ENCODE measurements around the gene ARMCX1. TPM values are rescaled to one million over a fixed set of nuclear protein-coding genes. Genes with fewer than 3 reads are reported as not detected.

The ARMCX1 gene
- total and polyA plus RNA-seq, 10 donors = 5.2 to 22.8 (median 14.9) TPM

GRCh38 chrX:101602077-101602476 lies 51.7 kb downstream of the ARMCX1 start:
- Histone ChIP-seq H3K27me3 (replicated peaks in 1 of 7) (peaks cover 0 to 2% (median 0%) of the 10 kb centered on the region in 7 donors), H3K9me3 (no peaks in the 10 kb centered on the region), H3K27ac (no peak overlapping the region), H3K36me3 (no peaks in the 10 kb centered on the region), H3K4me3 (no peak overlapping the region), H3K4me1 (no peaks in the 10 kb centered on the region)
- TF ChIP-seq POLR2A (IDR thresholded peaks at IDR 0.05) (no peak), CTCF (IDR thresholded peaks at IDR 0.05 in 8 of 11, conservative IDR thresholded peaks at IDR 0.05 in 3 of 11) (no peak), POLR2AphosphoS5 (IDR thresholded peaks at IDR 0.05) (no peak)
- WGBS, 5 donors = 58 to 90% (median 77%) methylated on average over 2 to 7 of the region's 7 CpGs
- intact Hi-C loops (cut with DNase I; ENCODE audit: low total_unique reads) = no loop called here
- DNase-seq = no peak

Other genes with a start within 250 kb of the ARMCX1 start
- 10 to 100 TPM in 3 of 7 donors, 1 to 10 TPM in 4; 3.7 to 12.3 (median 9.8) TPM for gene TIMM8A, start 201.8 kb upstream of the ARMCX1 start, total RNA-seq
- 10 to 100 TPM in 1 of 3 donors, 1 to 10 TPM in 2; 8.9 to 13.3 (median 9.5) TPM for gene TIMM8A, start 201.8 kb upstream of the ARMCX1 start, polyA plus RNA-seq
- 100 to 1,000 TPM in 1 of 7 donors, 10 to 100 TPM in 6; 70.7 to 103 (median 81.5) TPM for gene BTK, start 164.4 kb upstream of the ARMCX1 start, total RNA-seq
- gene BTK, start 164.4 kb upstream of the ARMCX1 start, polyA plus RNA-seq = 100 to 1,000 TPM in 2 of 3 donors, 10 to 100 TPM in 1; 76.5 to 139 (median 103) TPM
- 1,000 to 10,000 TPM in 3 of 7 donors, 100 to 1,000 TPM in 4; 151 to 3,237 (median 224) TPM for gene RPL36A, start 159.5 kb upstream of the ARMCX1 start, total RNA-seq
- 1,000 to 10,000 TPM; 4,155 to 7,329 (median 5,596) TPM for gene RPL36A, start 159.5 kb upstream of the ARMCX1 start, polyA plus RNA-seq
- gene GLA, start 142.6 kb upstream of the ARMCX1 start, total RNA-seq = 10 to 100 TPM; 22.9 to 33.8 (median 31.0) TPM
- gene GLA, start 142.6 kb upstream of the ARMCX1 start, polyA plus RNA-seq = 10 to 100 TPM; 23.9 to 38.5 (median 36.6) TPM
- gene HNRNPH2, start 142.3 kb upstream of the ARMCX1 start, total RNA-seq = 10 to 100 TPM; 42.9 to 74.1 (median 67.0) TPM
- 10 to 100 TPM; 34.1 to 55.3 (median 45.3) TPM for gene HNRNPH2, start 142.3 kb upstream of the ARMCX1 start, polyA plus RNA-seq
- 10 to 100 TPM in 6 of 7 donors, 1 to 10 TPM in 1; 8.3 to 20.3 (median 17.5) TPM for gene ARMCX4, start 65.1 kb upstream of the ARMCX1 start, total RNA-seq
- 1 to 10 TPM; 4.0 to 8.0 (median 5.6) TPM for gene ARMCX4, start 65.1 kb upstream of the ARMCX1 start, polyA plus RNA-seq
- 10 to 100 TPM; 31.0 to 62.4 (median 44.7) TPM for gene ARMCX6, start 67.5 kb downstream of the ARMCX1 start, total RNA-seq
- gene ARMCX6, start 67.5 kb downstream of the ARMCX1 start, polyA plus RNA-seq = 10 to 100 TPM; 34.2 to 42.0 (median 38.5) TPM
- gene ARMCX3, start 72.6 kb downstream of the ARMCX1 start, total RNA-seq = 10 to 100 TPM; 61.9 to 90.4 (median 79.8) TPM
- gene ARMCX3, start 72.6 kb downstream of the ARMCX1 start, polyA plus RNA-seq = 10 to 100 TPM; 16.8 to 35.4 (median 16.9) TPM
- 10 to 100 TPM; 20.7 to 52.3 (median 36.5) TPM for gene ARMCX2, start 109.3 kb downstream of the ARMCX1 start, total RNA-seq
- gene ARMCX2, start 109.3 kb downstream of the ARMCX1 start, polyA plus RNA-seq = 10 to 100 TPM; 10.7 to 21.7 (median 14.5) TPM

Measured in spleen (tissue), 11 donors.